ENCODE data around the gene PDE3B.

- TF ChIP-seq CTCF (IDR thresholded peaks at IDR 0.05 in 8 of 11, conservative IDR thresholded peaks at IDR 0.05 in 3 of 11) (no peak), POLR2A (IDR thresholded peaks at IDR 0.05) (no peak)
These were observed 231.6 kb downstream of the PDE3B start for GRCh38 chr11:14875163-14875562.
